GM18519 (cell line): ENCODE measurements around the gene PROSER3.

ENCODE experiments used
- ATAC-seq: cut with Tn5 transposase; IDR thresholded peaks from one replicate; pipeline ENCODE4 v1.9.1; 2021; ENCODE audit warnings: mild to moderate bottlenecking, moderate library complexity; ENCODE audit not compliant: unreplicated experiment, low FRiP score

PROSER3 gene

DNA sequence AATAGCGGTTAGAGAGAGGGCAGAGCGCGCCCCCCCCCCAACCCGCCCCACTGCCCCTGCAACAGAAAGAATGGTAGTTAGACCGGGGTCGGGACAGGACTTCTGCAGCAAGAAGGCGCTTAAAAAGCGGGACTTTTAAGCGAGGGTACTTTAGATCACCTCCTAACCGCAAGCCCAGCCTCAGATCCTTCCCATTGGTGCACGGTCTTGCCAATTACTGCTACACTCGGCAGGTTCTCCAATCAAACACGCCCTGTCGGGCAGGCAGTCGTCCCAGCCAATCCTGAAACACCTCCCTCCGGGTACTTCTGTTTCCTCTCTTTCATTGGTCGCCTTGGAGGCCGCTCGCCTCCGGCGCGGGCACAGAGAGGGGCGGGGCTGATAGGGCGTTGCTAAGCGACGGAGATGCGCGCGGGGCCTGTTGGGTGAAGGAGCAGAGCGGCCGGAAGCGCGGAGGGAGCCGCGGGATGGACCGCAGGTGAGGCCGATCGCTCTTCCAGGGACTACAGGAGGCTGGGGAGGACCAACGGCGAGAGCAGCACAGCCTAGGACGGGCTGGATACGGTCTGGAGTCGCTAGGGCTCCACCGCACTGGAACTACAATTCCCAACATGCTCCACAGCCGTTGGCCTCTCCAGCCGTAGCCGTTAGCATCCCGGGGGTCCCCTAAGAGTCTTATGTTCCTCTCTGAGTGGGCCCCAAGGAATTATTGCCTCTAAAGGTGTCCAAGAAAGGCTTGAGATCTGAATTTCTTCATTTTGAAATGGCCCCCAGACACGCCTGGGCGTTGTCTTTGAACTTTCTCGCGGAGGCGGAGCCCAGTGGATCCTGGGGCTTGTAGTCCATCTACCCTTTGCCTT lies at the start of gene PROSER3:
TSS of gene PROSER3 (plus strand) at position 428 of the 860 bp plus-strand sequence. CDS start at position 468, 40 bp downstream.
- peak; percentile 94 for ATAC-seq

- no peak for ATAC-seq
Measured at GRCh38 chr19:35708391-35708790, 49.6 kb upstream of the PROSER3 start.

DNA sequence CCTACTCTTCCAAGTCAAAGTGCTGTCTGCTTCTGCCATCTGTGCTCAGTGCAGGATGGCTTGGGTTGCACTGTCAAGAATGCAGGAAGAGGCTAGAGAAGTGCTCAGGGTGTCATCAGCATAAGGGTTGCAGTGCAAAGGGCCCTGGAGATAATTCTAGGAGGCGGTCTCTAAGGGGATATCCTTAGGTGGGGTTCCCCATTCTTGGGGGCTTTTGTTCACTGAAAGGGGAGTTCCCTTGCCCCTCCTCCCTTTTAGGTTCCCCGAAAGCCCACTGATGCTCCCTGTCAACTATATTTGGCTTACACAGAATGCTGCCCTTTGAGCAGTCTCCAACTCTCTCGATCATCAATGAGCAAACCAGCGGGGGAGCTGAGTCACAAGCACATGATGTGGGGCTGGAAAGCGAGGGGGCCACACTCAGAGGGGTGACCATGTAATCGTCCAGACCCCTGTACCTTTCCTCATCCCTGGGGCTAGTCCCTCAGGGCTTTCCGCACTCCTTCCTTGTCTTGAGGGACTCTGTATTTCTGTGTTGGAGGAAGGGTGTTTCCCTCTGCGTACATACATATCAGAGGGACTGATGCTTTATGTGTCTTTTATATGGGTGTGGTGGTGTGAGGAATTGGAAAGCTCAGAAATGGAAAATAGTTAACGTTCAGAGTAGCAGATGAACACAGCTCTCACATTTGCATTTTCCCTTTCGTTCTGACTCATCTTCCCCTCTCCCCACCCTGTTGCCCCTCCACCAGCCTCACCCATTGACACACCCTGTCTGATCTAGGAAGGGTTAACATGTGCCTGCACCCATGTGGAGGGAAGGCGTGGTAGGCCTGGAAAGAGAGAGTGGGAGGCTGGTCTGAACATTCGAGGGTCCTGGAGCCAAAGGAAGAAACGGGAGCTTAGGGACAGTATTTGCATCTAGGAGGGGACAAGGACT lies 46.9 kb upstream of the PROSER3 start:
- ATAC-seq = no peak

GRCh38 chr19:35712567-35713505 lies 45.1 kb upstream of the PROSER3 start:
- no peak for ATAC-seq

DNA sequence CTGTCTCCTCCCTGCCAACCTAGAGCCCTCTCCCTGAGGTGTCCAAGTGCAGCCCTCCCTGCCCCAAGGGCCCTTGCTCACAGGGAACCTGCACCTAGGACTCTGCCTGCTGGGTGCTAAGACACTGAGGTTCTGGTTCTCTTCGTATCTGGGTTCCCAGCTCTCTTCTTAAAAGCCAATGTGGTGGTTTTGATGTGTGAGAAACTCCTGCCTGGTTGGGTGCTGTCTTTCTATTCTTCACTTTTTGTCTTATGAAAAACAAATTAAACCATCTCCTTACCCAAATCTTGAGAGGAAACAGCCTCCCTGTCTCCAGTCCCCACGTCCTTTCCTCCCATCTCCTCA lies 44.5 kb upstream of the PROSER3 start:
- ATAC-seq = no peak

DNA sequence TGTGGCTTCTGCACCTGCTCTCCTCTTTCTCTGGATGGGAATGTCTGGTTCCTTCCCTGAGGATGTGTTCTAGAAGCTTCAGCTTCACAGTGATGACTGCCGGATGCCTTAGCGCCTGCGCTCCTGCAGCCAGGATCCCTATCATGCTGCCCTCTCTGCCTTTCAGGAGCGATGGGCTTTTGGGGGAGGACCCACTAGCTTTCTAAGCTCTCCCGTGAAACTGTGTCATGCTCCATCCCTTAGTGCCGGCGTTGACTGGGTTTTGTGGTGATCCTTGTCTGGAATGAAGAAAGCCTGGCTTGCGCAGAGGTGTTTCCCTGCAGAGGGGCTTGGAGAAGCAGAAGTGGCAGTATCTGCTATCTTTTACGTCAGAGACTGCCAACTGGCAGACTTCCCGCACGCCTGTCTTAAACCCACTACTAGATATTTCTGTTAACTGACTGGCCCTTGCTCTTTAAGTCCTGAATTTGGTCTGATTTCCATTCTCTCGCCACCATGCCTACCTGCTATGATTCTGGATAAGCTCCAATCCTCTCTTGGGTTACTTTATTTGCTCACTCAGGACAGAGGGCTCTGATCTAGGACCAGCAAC lies 44.0 kb upstream of the PROSER3 start:
- no peak for ATAC-seq

DNA sequence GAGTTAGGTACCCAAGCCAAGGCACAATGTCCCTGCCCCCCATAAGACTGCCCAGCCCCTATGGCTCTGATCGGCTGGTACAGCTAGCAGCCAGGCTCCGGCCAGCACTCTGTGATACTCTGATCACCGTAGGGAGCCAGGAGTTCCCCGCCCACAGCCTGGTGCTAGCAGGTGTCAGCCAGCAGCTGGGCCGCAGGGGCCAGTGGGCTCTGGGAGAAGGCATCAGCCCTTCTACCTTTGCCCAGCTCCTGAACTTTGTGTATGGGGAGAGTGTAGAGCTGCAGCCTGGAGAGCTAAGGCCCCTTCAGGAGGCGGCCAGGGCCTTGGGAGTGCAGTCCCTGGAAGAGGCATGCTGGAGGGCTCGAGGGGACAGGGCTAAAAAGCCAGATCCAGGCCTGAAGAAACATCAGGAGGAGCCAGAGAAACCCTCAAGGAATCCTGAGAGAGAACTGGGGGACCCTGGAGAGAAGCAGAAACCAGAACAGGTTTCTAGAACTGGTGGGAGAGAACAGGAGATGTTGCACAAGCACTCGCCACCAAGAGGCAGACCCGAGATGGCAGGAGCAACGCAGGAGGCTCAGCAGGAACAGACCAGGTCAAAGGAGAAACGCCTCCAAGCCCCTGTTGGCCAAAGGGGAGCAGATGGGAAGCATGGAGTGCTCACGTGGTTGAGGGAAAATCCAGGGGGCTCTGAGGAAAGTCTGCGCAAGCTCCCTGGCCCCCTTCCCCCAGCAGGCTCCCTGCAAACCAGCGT lies 43.2 kb upstream of the PROSER3 start:
- no peak for ATAC-seq

GRCh38 chr19:35715355-35715809 lies 42.6 kb upstream of the PROSER3 start:
- no peak for ATAC-seq

DNA sequence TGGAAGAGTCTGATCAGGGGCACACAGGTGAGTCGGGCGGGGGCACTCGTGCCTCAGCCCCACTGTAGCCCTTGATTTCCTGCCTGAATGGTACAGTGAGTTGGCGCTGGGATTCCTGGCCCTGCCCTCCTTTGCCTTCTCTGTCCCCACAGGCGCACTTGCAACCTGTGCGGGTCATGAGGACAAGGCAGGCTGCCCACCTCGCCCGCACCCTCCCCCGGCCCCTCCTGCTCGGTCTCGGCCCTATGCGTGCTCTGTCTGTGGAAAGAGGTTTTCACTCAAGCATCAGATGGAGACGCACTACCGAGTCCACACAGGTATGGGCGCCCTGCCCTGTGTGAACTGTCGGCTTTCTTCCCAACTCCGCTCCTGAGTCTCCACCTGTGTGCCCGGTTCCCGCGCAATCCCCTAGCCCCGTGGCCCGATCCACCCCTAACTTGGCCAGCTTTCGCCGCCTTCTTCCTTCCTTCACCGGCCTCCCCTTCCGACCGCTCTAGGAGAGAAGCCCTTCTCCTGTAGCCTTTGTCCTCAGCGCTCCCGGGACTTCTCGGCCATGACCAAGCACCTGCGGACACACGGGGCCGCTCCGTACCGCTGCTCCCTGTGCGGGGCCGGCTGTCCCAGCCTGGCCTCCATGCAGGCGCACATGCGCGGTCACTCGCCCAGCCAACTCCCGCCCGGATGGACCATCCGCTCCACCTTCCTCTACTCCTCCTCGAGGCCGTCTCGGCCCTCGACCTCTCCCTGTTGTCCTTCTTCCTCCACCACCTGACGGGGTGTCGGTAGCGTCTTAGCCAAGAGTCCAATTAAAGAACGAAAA lies 41.8 kb upstream of the PROSER3 start:
- ATAC-seq = no peak

- peak; percentile 44 for ATAC-seq
Measured at GRCh38 chr19:35716801-35717664, 40.9 kb upstream of the PROSER3 start.

DNA sequence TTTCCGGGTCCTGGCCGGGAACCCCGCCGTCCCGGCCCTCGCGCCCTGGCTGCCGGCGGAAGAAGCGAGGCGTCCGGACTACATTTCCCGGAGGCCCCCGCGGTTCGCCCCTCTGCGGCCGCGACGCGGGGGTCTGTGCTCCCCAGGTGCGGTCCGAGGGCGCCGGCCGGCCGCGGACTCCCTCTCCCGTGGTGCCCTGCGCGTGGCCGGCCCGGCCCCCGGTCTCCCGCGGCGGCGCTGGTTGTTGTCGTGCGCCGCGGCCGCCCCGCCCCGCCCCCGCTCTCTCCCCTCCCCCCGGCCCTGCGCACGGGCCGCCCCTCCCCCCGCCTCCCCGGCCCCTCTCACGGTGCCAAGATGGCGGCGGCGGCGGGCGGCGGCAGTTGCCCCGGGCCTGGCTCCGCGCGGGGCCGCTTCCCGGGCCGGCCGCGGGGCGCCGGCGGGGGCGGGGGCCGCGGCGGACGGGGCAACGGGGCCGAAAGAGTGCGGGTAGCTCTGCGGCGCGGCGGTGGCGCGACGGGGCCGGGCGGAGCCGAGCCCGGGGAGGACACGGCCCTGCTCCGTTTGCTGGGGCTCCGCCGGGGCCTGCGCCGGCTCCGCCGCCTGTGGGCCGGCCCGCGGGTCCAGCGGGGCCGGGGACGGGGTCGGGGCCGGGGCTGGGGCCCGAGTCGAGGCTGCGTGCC lies 40.2 kb upstream of the PROSER3 start, which contains the start of gene KMT2B:
TSS of gene KMT2B (plus strand) at position 339 of the 680 bp plus-strand sequence. CDS start at position 355, 16 bp downstream.
- ATAC-seq = no peak

DNA sequence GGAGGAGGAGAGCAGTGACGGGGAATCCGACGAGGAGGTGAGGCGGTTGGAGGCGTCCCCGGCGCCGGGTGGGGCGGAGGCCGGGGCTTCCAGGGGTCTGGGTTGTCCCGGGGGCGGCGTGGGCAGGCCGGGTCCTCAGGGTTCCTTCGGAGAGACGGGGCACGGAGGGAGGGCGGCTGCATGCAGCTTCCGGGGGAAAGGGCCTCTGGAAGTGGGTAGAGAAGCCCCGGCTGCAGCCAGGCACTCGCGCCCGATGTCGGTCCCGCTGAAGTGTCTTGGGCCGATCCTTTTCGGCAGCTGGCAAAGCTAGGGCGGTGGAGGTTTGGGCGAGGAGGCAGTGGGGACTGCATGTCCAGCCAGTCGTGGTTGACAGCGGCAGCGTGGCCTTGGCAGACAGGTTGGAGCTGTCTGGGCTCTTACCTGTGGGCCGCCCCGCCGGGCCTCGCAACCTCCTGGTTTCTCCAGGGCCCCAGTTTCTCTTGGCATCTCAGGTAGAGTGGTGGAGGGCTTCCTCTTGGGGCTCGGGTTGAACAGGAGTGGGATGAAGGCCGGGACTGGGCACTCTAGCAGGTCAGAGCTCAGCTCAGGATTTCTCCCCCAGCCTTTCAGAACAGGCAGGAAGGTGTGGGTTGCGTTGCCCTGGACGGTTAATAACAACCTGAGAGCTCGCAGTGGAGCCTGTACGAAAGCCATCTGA lies 39.5 kb upstream of the PROSER3 start:
- ATAC-seq = no peak

DNA sequence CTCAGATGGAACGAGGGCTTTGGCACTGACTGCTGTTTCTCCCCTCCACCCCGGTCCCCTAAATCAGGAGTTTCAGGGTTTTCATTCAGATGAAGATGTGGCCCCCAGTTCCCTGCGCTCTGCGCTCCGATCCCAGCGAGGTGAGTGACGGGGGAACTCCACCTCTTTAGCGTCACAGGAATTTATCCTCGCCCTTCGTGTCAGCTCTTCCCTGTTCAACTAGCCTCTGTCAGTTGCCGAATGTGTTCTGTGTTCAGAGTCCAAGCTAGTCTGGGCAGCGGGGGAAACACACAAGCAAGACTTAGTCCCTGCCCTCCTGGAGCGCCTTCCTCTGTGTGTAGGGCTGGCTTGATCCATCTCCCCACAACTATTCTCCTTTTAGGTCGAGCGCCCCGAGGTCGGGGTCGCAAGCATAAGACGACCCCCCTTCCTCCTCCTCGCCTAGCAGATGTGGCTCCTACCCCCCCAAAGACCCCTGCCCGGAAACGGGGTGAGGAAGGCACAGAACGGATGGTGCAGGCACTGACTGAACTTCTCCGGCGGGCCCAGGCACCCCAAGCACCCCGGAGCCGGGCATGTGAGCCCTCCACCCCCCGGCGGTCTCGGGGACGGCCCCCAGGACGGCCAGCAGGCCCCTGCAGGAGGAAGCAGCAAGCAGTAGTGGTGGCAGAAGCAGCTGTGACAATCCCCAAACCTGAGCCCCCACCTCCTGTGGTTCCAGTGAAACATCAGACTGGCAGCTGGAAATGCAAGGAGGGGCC lies 38.4 kb upstream of the PROSER3 start:
- ATAC-seq = no peak

GRCh38 chr19:35720163-35720524 lies 37.8 kb upstream of the PROSER3 start:
- no peak for ATAC-seq

- ATAC-seq = no peak
Measured at GRCh38 chr19:35720648-35721047, 37.3 kb upstream of the PROSER3 start.
